Subcutaneous abdominal adipose tissue (tissue), 5 donors: ENCODE data around the gene OXLD1.
A peak's percentile ranks its signal among the peaks of the same experiment; 100 is the strongest.

Source experiments
- H3K27ac ChIP-seq: one replicate; pipeline ENCODE4 v1.7.0; 2013; ENCODE audit warnings: low read depth, mild to moderate bottlenecking, inconsistent platforms, low read length, moderate library complexity
- H3K27me3 ChIP-seq, 5 donors: one replicate each; pipeline ENCODE4 v1.7.0; 2013; ENCODE audit warnings: low read length in 5 of 5, inconsistent platforms in 1 of 5; ENCODE audit not compliant: control insufficient read depth in 5 of 5, insufficient read depth in 4 of 5
- H3K36me3 ChIP-seq, 5 donors: one replicate each; pipeline ENCODE4 v1.7.0; 2013; ENCODE audit warnings: low read length in 5 of 5; ENCODE audit not compliant: control insufficient read depth in 5 of 5, insufficient read depth in 5 of 5
- H3K4me1 ChIP-seq, 5 donors: one replicate each; pipeline ENCODE4 v1.7.0; 2013; ENCODE audit warnings: low read length in 5 of 5, mild to moderate bottlenecking in 3 of 5, moderate library complexity in 1 of 5; ENCODE audit not compliant: control insufficient read depth in 5 of 5, insufficient read depth in 5 of 5
- H3K4me3 ChIP-seq, 5 donors: one replicate each; pipeline ENCODE4 v1.7.0; 2013; ENCODE audit warnings: low read length in 5 of 5, low read depth in 1 of 5
- H3K9ac ChIP-seq, 5 donors: one replicate each; pipeline ENCODE4 v1.7.0; 2013; ENCODE audit warnings: low read length in 5 of 5, mild to moderate bottlenecking in 4 of 5, moderate library complexity in 3 of 5
- H3K9me3 ChIP-seq, 5 donors: one replicate each; pipeline ENCODE4 v1.7.0; 2013; ENCODE audit warnings: low read length in 5 of 5; ENCODE audit not compliant: control insufficient read depth in 5 of 5
- donor health status: healthy.
- donor health status: healthy.
- donor health status: healthy.
- donor health status: healthy.
- donor health status: healthy.

OXLD1 gene

GRCh38 chr17:81701288-81702071 is 35.1 kb upstream of the OXLD1 start:
- Histone ChIP-seq H3K9ac (peak overlapping the region in 2 of 5 donors; percentile 59 to 100), H3K4me3 (peak overlapping the region in 3 of 5 donors; percentile 86 to 94 (median 93)), H3K27ac (no peak overlapping the region), H3K9me3 (no peaks in the 10 kb centered on the region), H3K36me3 (peaks cover 0 to 61% (median 55%) of the 10 kb centered on the region in 5 donors), H3K4me1 (peaks cover 4 to 37% (median 36%) of the 10 kb centered on the region in 5 donors), H3K27me3 (no peaks in the 10 kb centered on the region)

- H3K4me3 ChIP-seq, result no peak overlapping the region
- no peaks in the 10 kb centered on the region for H3K9me3 ChIP-seq
- H3K4me1 ChIP-seq, result peaks cover 4 to 37% (median 36%) of the 10 kb centered on the region in 5 donors
- H3K27ac ChIP-seq, result no peak overlapping the region
- no peaks in the 10 kb centered on the region for H3K27me3 ChIP-seq
- H3K9ac ChIP-seq, result no peak overlapping the region
- H3K36me3 ChIP-seq, result peaks cover 0 to 61% (median 59%) of the 10 kb centered on the region in 5 donors
Observed at GRCh38 chr17:81700353-81701287, 34.2 kb upstream of the OXLD1 start.

GRCh38 chr17:81697261-81698044 is 31.0 kb upstream of the OXLD1 start:
- no peaks in the 10 kb centered on the region for H3K9me3 ChIP-seq
- peaks cover 0 to 24% (median 19%) of the 10 kb centered on the region in 5 donors for H3K4me1 ChIP-seq
- no peak overlapping the region for H3K4me3 ChIP-seq
- no peaks in the 10 kb centered on the region for H3K27me3 ChIP-seq
- no peak overlapping the region for H3K27ac ChIP-seq
- peaks cover 0 to 85% (median 80%) of the 10 kb centered on the region in 5 donors for H3K36me3 ChIP-seq
- no peak overlapping the region for H3K9ac ChIP-seq

GRCh38 chr17:81696218-81696941 is 30.0 kb upstream of the OXLD1 start:
- peaks cover 0 to 90% (median 86%) of the 10 kb centered on the region in 5 donors for H3K36me3 ChIP-seq
- H3K4me1 ChIP-seq, result peaks cover 0 to 13% (median 8%) of the 10 kb centered on the region in 5 donors
- H3K4me3 ChIP-seq, result no peak overlapping the region
- no peaks in the 10 kb centered on the region for H3K27me3 ChIP-seq
- no peaks in the 10 kb centered on the region for H3K9me3 ChIP-seq
- no peak overlapping the region for H3K27ac ChIP-seq
- H3K9ac ChIP-seq, result no peak overlapping the region

GRCh38 chr17:81695801-81696200 is 29.4 kb upstream of the OXLD1 start:
- Histone ChIP-seq H3K9me3 (no peaks in the 10 kb centered on the region), H3K9ac (no peak overlapping the region), H3K4me1 (peaks cover 0 to 8% (median 2%) of the 10 kb centered on the region in 5 donors), H3K36me3 (peaks cover 0 to 90% (median 85%) of the 10 kb centered on the region in 5 donors), H3K27me3 (no peaks in the 10 kb centered on the region), H3K4me3 (no peak overlapping the region), H3K27ac (no peak overlapping the region)

- Histone ChIP-seq H3K4me1 (peaks cover 0 to 6% (median 0%) of the 10 kb centered on the region in 5 donors), H3K9ac (no peak overlapping the region), H3K27me3 (no peaks in the 10 kb centered on the region), H3K27ac (no peak overlapping the region), H3K36me3 (peaks cover 0 to 90% (median 88%) of the 10 kb centered on the region in 5 donors), H3K9me3 (no peaks in the 10 kb centered on the region), H3K4me3 (no peak overlapping the region)
Observed at GRCh38 chr17:81695211-81695610, 28.8 kb upstream of the OXLD1 start.

- Histone ChIP-seq H3K27ac (no peak overlapping the region), H3K4me1 (peaks cover 0 to 6% (median 0%) of the 10 kb centered on the region in 5 donors), H3K36me3 (peaks cover 0 to 94% (median 92%) of the 10 kb centered on the region in 5 donors)
Observed at GRCh38 chr17:81694810-81695209, 28.4 kb upstream of the OXLD1 start.

GRCh38 chr17:81693509-81694210 is 27.3 kb upstream of the OXLD1 start:
- Histone ChIP-seq H3K4me3 (no peak overlapping the region), H3K9ac (no peak overlapping the region), H3K27me3 (no peaks in the 10 kb centered on the region), H3K4me1 (peaks cover 0 to 6% (median 0%) of the 10 kb centered on the region in 5 donors), H3K36me3 (peaks cover 0 to 100% (median 96%) of the 10 kb centered on the region in 5 donors), H3K27ac (no peak overlapping the region), H3K9me3 (no peaks in the 10 kb centered on the region)

More at GRCh38 chr17:81694810-81695209, 28.4 kb upstream of the OXLD1 start:
- no peaks in the 10 kb centered on the region for H3K9me3 ChIP-seq
- no peak overlapping the region for H3K4me3 ChIP-seq
- no peak overlapping the region for H3K9ac ChIP-seq
- no peaks in the 10 kb centered on the region for H3K27me3 ChIP-seq
